SJSA1 (cell line): ENCODE results near the gene QSOX1. TPM values are rescaled to one million over a fixed set of nuclear protein-coding genes. Genes with fewer than 3 reads are reported as not detected.

Experiments used
- DNase-seq, 2 experiments: peaks; one replicate each; pipeline ENCODE4 v3.0.0-alpha.2; 2015 to 2020; ENCODE audit warnings: low spot score in 2 of 2, low read depth in 1 of 2
- H3K27ac ChIP-seq: fragments of 250-450 bp; sonication (Bioruptor Pico); 2 replicates; pipeline ENCODE4 v1.5.1; 2020; ENCODE audit warnings: mild to moderate bottlenecking, moderate library complexity
- H3K27me3 ChIP-seq: fragments of 250-450 bp; sonication (Bioruptor Pico); replicated peaks from 2 replicates; pipeline ENCODE4 v1.5.1; 2020; ENCODE audit warnings: mild to moderate bottlenecking, moderate library complexity
- H3K36me3 ChIP-seq: fragments of 250-450 bp; sonication (Bioruptor Pico); 2 replicates; pipeline ENCODE4 v1.5.1; 2020; ENCODE audit warnings: mild to moderate bottlenecking
- H3K4me1 ChIP-seq: fragments of 250-450 bp; sonication (Bioruptor Pico); replicated peaks from 2 replicates; pipeline ENCODE4 v1.6.1; 2021; ENCODE audit warnings: mild to moderate bottlenecking
- H3K4me3 ChIP-seq: fragments of 250-450 bp; sonication (Bioruptor Pico); 2 replicates; pipeline ENCODE4 v1.5.1; 2020; ENCODE audit warnings: mild to moderate bottlenecking
- H3K9me3 ChIP-seq: fragments of 250-450 bp; sonication (Bioruptor Pico); replicated peaks from 2 replicates; pipeline ENCODE4 v1.5.1; 2020; ENCODE audit warnings: mild to moderate bottlenecking
- total RNA-seq: library from RNA; depleted of rRNA; stranded (reverse); fragments of >200 nt; shearing (Covaris generic); gene quantifications from 2 replicates; pipeline ENCODE4 v1.2.3, GENCODE V29; 2014

Gene QSOX1
- total RNA-seq, 1 experiment from 2014 or later: 163 TPM

DNA sequence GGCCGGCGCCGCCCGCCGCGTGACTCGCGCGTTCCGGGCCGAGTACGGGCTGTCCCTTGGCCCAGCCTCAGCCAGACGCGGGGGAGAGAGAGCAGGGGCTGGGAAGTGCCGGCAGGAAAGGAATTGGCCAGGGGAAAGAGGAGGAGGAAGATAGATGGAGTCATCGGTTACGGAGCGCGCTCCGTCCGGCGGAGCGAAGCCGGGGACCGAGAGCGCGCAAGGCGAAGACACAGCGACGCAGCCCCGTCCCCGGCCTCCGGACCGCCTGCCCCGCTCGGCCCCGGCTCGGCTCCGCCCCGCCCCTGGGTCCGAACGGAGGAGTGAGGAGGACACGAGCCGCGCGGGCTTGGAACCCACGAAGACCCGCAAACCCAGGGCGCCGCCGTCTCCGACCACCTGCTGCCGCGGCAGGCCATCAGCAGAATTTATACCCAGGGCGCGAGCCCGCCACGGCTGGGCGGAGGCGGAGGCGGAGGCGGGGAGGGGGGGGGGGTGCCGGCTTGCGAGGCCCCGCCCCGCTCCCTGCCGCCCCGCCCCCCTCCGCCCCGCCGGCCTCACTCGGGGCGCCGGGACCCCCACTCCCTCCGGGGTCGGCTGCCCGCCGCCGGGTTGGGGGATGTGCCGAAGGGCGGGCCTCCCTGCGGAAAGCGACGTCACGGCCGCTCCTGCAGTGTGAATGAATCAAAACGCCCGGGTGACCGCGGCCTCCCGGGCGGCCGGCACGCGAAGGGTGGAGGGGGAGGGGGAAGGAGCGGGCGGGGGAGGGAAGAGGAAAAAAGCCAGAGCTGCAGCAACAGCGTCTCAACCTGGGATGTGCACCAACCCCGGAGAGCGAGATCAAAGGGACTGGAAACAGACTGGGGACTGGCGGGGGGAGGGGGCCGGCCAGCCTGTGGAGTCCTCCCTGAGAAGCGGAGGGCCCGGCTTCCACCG is 75.1 kb downstream of the QSOX1 start, which contains the start of gene LHX4:
LHX4 (plus strand) TSS at position 782 of the 933 bp plus-strand sequence. CDS start 266 bp downstream, outside the sequence.
- DNase-seq: peak; percentile 62 to 70
- Histone ChIP-seq H3K27ac (no peak within 1 kb of the TSS), H3K36me3 (no peaks in the 10 kb centered on the region), H3K9me3 (peaks cover 5% of the 10 kb centered on the region; the same call in 1 of the 2 replicates), H3K27me3 (peaks cover 43% of the 10 kb centered on the region), H3K4me3 (peak within 1 kb of the TSS; percentile 51), H3K4me1 (peaks cover 22% of the 10 kb centered on the region)

DNA sequence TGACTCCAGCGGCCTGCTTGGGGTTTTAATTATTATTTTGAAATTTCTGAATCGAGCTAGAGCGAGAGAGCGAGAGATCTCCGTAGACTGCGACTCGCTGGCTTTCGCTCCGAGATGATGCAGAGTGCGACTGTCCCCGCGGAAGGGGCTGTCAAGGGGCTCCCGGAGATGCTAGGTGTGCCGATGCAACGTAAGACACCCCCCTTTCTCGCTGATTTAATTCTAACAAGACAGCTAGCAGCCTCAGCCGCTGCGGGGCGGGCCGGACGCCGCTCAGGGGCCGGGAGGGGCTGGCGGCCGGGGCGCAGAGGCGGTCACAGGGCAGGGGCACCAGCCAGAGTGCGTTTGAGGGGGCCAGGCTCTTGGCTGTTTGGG is 75.7 kb downstream of the QSOX1 start:
- DNase-seq: peak in 1 of 2 experiments; percentile 62
- Histone ChIP-seq H3K27ac (no peak overlapping the region), H3K36me3 (no peaks in the 10 kb centered on the region)

DNA sequence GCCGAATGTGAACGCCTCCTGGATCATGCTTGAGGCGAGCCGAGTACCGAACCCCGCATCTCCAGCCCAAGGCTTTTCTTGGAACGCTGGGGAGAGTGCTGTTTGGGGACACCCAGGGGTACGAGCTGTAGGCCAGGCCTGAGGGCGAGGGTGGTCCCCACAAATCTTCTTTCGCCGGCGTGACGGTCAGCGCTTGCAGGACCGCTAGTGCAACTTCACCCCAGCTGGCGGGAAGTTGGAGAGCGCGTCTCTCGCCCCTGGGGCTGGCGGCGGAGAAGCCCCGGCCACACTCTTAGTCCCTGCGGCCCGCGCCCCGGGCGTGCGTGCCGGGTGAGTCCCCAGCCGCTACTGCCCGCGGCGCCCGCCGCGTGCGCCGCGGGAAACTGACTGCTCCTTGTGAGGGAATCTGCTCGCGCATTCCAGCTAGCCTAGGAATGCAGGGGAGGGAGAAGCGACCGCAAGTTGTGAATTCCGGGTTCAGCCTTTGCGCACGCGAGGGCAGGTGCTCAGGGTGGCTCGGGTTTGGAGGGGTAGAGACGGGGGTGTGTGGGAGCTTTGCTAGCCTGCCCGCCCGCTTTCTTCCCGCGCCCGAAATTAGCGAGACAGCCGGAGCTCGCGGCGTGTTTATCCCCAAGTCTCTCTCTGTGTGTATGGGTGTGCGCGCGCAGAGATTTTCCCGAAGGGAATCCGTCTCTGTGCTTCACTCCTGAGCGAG is 76.3 kb downstream of the QSOX1 start:
- peak; percentile 70 to 73 for DNase-seq
- H3K27ac ChIP-seq: no peak overlapping the region
- no peaks in the 10 kb centered on the region for H3K36me3 ChIP-seq
- peaks cover 45% of the 10 kb centered on the region for H3K27me3 ChIP-seq
- peak overlapping the region; percentile 51 for H3K4me3 ChIP-seq
- peaks cover 22% of the 10 kb centered on the region for H3K4me1 ChIP-seq
- H3K9me3 ChIP-seq: peaks cover 5% of the 10 kb centered on the region; the same call in 1 of the 2 replicates

More for the DNA sequence above, 75.7 kb downstream of the QSOX1 start:
- Histone ChIP-seq H3K9me3 (peaks cover 5% of the 10 kb centered on the region; the same call in 1 of the 2 replicates), H3K27me3 (peaks cover 45% of the 10 kb centered on the region), H3K4me3 (peak overlapping the region; percentile 51), H3K4me1 (peaks cover 22% of the 10 kb centered on the region)

DNA sequence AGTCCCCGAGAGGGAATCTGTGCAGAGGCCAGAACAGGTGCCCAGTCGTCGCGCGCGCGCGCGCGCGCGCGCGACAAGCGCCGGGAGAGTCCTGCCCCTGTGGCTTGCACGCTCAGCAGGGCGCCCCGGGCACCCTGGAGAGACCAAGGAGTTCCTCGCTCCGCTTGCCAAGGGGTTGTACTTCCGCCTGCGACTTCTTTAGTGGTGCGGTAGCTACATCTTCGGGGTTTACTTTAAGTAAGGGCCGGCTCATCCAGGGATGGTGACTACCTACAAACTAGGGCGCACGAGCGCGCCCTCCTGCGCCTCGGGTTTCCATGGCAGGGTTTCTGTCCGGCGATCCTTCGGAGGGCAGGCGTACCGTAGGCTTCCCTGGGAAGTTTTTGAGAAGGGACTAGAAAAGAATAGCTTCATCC is 76.8 kb downstream of the QSOX1 start:
- no peaks in the 10 kb centered on the region for H3K36me3 ChIP-seq
- H3K4me3 ChIP-seq: peak overlapping the region; percentile 51
- peaks cover 5% of the 10 kb centered on the region; the same call in 1 of the 2 replicates for H3K9me3 ChIP-seq
- peaks cover 22% of the 10 kb centered on the region for H3K4me1 ChIP-seq
- H3K27ac ChIP-seq: no peak overlapping the region
- peaks cover 49% of the 10 kb centered on the region for H3K27me3 ChIP-seq
- DNase-seq: peak in 1 of 2 experiments; percentile 57

DNA sequence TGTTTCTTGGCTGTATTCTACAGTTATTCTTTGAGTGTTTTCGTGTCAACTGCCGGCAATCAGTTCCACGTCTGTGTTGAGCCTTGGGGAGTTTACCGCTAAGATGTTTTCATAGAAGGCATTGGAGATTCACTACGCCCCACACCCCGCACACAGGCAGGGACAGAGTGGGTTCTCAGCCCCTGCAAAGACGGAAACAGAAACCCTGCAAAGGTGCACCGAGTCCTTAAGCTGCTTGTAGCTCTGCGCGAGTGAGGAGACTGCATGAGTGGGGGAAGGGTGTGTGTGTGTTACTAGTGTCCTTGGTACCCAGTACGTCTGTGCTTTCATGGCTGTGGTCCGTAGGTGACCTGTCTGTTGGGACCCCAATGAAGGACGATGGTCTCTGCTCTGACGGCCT is 77.3 kb downstream of the QSOX1 start:
- Histone ChIP-seq H3K9me3 (peaks cover 5% of the 10 kb centered on the region; the same call in 1 of the 2 replicates), H3K4me3 (peak overlapping the region; percentile 51), H3K4me1 (peaks cover 22% of the 10 kb centered on the region), H3K36me3 (no peaks in the 10 kb centered on the region), H3K27ac (no peak overlapping the region), H3K27me3 (peaks cover 52% of the 10 kb centered on the region)
- no peak for DNase-seq

DNA sequence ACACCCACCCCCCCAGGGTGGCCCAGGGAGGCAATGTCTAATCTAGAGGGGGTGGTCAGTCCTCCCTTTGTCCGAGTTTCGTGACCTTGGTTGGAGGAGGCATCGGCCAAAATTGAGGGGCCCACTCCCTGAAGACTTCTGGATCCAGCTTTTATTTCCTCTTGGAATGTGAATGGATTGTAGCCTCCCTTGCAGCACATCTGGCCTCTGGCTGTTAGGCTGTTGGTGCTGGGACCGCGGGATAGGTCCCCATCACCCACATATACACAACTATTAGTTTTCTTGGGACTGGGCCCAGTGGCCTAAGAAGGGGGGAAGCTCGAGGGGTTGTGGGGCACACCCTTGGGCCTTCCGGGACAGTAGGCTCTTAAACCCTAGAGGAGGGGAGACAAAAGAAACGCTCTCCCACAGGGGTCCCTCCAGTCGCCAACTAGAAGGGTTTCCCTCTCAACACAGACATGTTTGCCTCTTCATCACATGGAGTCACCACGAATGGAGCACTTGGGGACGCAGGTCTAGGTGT is 77.9 kb downstream of the QSOX1 start:
- H3K27me3 ChIP-seq: peaks cover 47% of the 10 kb centered on the region
- peaks cover 22% of the 10 kb centered on the region for H3K4me1 ChIP-seq
- no peak overlapping the region for H3K4me3 ChIP-seq
- H3K27ac ChIP-seq: no peak overlapping the region
- no peak for DNase-seq
- no peaks in the 10 kb centered on the region for H3K36me3 ChIP-seq
- peaks cover 5% of the 10 kb centered on the region; the same call in 1 of the 2 replicates for H3K9me3 ChIP-seq

DNA sequence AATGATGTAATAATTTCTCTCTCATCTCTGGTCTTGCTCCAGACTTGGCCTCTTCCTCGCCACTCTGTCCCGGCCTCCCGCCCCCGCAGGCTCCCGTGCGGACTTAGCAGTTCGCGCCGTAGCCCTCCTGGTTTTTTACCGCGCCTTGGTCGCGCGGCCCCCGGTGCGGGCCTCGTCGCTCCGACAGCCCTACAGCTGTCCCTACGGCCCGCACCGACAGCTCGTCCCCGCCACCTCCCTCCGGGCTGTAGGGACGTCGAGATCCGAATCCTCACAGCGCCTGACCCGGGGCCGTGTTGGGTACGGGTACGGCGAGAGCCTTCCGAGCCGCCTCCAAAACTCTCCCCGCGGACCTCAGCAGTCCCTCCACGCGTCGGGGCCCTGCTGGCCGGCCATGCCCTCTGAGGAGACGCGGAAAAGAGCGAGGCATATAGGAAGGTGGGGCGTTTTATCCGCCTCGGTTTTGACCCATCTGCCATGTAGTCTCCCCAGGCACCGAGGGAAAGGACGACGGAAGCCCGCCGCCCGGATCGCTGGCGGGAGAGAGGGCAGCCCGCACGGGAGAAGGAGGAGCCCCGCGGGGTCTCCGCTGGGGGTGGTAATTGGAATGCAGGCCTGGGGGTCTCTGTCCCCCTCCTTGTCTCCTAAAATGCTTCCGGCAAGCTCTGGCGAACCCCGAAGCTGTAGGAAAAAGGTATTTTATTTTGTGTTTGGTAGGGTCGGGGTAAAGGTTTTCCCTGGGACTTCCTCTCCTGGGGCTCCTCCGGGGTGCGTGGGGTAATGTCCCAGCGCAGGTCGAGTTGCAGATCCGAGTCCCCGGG is 78.7 kb downstream of the QSOX1 start:
- H3K27me3 ChIP-seq: peaks cover 46% of the 10 kb centered on the region
- no peaks in the 10 kb centered on the region for H3K36me3 ChIP-seq
- peaks cover 22% of the 10 kb centered on the region for H3K4me1 ChIP-seq
- no peak for DNase-seq
- peaks cover 5% of the 10 kb centered on the region; the same call in 1 of the 2 replicates for H3K9me3 ChIP-seq
- no peak overlapping the region for H3K27ac ChIP-seq
- H3K4me3 ChIP-seq: no peak overlapping the region

DNA sequence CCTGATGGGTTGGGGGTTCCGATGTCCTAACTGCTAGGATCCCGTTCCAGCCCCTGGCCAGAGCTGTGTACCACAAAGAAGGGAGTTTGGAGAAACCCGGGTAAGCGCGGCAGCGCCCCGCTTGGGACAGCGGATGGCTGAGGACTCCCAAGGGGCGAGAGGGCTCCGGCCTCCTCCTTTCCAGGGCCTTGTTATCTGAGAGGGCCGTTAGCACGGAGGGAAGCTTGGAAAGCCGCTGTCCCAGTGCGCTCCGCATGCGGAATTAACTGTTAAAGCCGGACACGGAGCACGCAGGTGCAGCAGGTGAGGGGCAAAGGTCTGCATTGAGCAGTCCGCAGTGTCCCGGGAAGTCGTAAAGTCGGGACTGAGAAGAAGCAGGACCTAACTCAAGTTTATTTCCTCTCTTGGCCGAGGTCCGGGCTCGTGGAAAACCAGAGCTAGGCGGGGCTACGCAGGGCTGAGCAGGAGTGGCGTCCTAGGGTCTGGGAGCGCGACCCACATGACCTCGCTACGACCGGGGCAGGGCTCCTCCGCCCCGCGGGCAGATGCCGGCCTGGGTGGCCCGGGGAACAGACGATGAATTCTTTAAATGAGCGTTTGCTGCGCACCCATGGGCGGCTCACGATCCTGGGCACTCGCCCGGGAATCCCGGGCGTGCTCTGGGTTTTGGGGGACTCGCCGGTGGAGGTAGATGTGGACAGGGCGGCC is 79.9 kb downstream of the QSOX1 start:
- Histone ChIP-seq H3K4me1 (peaks cover 15% of the 10 kb centered on the region), H3K9me3 (peaks cover 3% of the 10 kb centered on the region; the same call in 1 of the 2 replicates)

DNA sequence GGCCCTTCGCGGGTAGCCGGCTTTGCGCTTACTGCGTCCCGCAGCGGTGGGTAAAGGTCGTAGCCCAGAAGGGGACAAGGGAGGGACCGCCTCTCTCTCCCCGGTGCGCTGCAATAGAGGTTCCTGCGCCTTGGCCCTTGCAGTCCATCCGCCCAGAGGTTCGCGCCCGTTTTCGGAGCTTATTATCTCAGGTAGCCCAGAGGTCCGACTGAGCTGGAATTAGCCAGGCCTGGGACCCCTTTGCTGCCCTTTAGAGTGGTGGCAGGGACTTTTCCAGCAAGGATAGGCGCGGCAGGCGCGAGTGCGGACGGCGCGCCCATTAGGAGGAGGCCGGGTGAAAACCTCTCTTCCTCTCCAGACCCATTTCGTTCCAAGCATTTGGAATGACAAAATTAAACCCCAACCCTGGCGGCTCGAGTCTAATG is 80.4 kb downstream of the QSOX1 start:
- DNase-seq: no peak
- Histone ChIP-seq H3K9me3 (peaks cover 3% of the 10 kb centered on the region; the same call in 1 of the 2 replicates), H3K4me1 (peaks cover 13% of the 10 kb centered on the region), H3K27ac (no peak overlapping the region), H3K4me3 (no peak overlapping the region), H3K27me3 (peaks cover 45% of the 10 kb centered on the region), H3K36me3 (no peaks in the 10 kb centered on the region)

More for the DNA sequence above, 79.9 kb downstream of the QSOX1 start:
- H3K27ac ChIP-seq: no peak overlapping the region
- H3K36me3 ChIP-seq: no peaks in the 10 kb centered on the region
- H3K27me3 ChIP-seq: peaks cover 42% of the 10 kb centered on the region
- H3K4me3 ChIP-seq: no peak overlapping the region
- no peak for DNase-seq

DNA sequence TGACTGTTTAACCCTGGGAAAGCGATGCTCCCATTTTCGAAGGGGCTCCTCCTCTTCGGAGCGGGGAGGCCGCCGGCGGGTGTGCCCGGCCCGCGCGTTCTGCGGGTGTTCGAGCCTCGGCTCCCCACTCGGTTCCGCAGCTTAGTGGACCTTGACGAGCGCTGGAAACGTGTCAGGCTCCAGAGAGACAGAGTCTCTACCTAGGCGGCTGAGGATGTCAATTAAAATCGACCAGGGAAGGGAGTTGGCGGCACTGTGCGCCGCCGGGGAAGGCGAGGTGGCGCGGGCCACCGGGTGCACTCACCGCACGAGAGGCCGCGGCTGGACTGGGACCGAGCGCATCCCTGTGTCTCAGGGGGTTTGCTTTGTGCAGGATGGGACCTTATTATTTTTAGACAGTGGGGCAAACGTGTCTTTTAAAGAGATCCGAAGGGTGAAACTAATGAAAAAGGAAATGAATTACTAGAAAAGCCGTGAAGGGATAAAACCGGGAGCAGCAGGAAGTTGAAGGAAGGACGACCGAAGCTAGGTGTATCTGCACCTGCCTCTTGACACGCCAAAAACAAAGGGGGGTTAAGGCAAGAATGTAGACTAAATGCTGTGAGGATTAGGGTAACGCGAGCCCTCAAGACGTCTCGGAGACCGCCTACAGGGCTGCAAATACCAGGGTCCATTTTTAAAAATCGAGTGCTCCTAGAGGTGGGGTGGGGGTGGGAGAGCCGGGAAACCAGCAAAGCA is 81.0 kb downstream of the QSOX1 start:
- Histone ChIP-seq H3K4me3 (no peak overlapping the region), H3K4me1 (peaks cover 10% of the 10 kb centered on the region), H3K36me3 (no peaks in the 10 kb centered on the region), H3K9me3 (peaks cover 3% of the 10 kb centered on the region; the same call in 1 of the 2 replicates), H3K27me3 (peaks cover 49% of the 10 kb centered on the region), H3K27ac (no peak overlapping the region)
- DNase-seq: no peak

DNA sequence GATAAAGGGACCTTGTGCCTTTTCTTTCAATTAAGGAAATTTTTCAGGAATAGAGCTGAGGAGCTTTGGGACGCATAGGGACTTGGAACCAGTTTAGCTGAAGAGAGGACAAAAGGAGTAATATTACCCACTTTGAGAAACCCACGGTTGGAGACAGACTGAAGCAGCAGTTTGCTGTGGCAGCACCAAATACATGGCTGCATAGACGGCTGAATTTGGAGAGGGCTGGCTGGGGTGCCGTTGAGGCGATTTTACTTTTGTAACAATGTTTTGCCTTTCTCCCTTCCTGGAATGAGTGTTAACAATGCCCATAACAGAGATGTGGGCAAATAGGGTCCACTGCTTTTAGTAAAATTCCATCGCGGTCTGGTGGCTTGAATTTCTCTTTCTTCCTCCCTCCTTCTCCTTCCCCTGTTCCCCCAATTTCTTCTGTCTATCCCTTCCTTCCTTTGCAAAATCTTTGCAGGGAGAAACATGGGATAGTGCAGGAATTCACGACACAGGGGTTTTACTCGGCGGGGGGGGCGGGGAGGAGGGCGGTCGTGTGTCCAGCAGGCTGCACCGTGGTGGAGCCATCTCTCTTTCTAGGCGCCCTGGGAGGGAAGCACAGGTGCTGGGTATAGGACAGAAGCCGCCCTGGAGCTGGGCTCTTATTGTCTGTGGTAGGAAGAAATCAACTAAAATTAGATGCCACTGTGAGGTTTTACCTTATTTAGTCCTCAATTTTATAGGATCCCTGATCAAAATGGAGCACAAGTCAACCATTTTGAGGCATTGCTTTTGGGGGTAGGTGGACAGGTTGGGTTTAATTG is 82.2 kb downstream of the QSOX1 start:
- Histone ChIP-seq H3K27ac (no peak overlapping the region), H3K9me3 (peaks cover 3% of the 10 kb centered on the region; the same call in 1 of the 2 replicates), H3K36me3 (no peaks in the 10 kb centered on the region), H3K4me3 (no peak overlapping the region), H3K4me1 (peaks cover 3% of the 10 kb centered on the region; the same call in 1 of the 2 replicates), H3K27me3 (peaks cover 54% of the 10 kb centered on the region)
- DNase-seq: no peak
